Measurements from ENCODE around the gene MRFAP1L1.
"Not testable (repeated sequence)": the region's sequence is repeated elsewhere in the genome, so short reads cannot be mapped to it uniquely, and the experiment has no call there.

The MRFAP1L1 gene

DNA sequence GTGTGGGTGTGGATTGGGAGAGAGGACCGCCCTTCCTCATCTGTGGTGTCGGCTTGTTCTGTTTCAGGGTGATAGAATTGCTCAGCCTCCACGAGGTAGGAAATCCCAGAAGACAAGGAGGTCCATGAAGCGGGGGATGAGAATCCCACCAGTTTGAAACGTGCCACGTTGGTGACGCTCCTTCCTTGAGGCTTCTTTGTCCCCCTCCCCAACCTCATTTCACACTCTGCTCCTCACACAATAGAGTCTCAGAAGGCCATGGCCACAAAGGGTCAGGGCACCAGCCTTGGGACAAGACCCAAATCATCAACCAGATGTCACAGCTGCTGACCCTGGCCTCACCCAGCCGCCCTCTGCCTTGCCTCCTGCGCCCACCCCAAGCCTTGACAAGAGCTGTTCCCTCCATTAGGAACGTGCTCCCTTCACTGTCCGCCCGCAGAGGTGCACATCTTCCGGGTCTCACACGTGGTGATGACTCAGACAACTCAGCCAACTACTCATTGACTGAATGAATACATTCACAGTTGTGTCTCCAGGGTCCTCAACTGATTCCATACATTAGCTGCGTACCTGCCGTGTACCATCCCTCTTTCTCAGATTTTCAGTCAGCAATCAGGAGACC is 24.6 kb upstream of the MRFAP1L1 start:
- in situ Hi-C loops (cut with MboI; ENCODE audit: low sequenced_read_pairs): no loop called here

DNA sequence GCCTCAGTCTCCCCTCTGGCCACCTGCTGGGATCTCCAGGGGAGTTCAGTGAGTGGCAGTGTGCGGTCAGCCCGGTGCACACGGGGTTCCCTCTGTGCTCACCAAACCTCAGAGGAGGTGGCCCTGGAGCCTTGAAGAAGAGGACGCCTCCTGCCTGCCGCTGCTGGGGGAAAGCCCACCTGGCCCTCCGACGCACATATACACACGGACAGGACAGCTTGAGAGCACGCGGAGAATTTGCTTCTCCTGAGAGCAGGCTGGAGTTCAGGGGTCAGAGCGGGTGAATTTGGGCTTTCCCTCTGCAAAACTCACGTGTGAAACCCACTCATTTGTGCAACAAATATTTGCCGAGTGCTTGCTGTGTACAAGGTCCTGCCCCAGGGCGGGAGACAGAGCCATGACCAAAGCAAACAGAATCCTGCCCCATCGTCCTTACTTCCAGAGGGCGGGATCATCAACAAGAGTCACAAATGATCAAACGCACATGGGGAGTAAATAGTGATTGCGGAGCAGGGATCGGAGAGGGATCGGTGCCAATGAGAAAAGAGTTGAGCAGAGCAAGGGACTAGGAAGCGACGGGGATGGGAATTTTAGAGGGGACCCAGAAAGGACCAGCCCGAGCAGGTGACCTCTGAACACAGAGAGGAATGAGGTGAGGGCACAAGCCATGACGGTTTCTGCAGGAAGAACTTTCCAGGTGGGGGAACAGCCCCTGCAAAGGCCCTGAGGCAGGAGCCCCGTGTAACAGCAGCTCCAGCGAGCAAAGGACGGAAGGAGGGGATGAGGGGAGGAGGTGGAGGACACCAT is 23.9 kb upstream of the MRFAP1L1 start:
- in situ Hi-C loops (cut with MboI; ENCODE audit: low sequenced_read_pairs): no loop called here

DNA sequence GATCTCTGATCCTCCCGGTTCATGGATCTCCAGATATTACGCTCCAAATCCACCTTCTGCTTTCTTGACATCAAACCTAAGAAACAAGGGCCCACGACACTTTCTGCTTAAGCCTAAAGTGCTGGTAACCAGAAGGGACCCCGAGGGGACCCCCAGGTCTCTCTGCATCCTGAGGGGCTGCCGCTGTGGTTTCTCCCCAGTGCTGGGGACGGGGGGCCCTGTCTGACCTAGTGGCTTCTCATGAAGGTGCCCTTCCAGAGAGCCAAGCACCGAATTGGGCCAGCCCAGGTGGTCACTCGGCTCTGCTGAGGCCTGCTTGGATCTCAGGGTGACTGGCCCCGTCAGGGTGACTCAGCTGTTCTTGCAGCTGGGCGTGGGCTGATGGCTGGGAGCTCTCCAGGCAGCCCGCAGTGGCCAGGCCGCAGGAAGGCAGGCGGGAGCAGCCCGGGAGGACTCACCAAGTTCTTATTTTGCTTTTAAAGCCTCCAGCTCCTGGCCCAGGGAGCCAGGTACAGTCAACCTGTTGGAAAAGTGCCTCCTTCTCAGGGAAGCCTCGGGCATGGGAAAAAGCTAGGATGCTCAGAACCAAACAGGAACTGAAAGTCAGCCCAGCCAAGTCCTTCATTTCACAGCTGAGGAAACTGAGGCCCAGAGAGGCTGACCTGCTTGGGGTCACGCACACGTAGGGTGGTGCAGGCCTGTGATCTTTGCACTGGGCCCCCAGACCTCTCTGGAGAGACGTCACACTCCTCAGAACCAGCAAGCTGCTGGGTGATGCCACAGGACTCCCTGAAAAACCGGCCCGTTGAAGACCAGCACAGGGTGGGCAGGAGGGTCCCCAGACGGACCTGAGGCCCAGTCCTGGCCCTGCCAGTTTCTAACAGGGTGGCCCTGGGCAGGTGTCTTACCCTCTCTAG is 23.0 kb upstream of the MRFAP1L1 start:
- in situ Hi-C loops (cut with MboI; ENCODE audit: low sequenced_read_pairs): no loop called here

DNA sequence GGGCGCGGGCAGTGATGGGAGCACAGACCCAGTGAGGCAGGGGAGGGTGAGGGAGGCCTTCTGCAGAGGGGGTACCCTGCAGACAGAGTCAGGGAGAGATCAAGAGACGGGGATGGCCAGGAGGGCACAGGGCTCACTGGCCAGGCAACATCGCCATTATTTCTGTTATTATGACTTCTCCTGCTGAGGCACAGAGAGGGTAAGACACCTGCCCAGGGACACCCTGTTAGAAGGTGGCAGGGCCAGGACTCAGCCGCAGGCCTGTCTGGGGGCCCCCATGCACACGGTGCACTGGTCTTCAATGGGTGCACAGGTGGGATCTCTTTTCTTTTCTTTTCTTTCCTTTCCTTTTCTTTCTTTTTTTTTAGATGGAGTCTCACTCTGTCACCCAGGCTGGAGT is 22.1 kb upstream of the MRFAP1L1 start:
- in situ Hi-C loops (cut with MboI; ENCODE audit: low sequenced_read_pairs): no loop called here

DNA sequence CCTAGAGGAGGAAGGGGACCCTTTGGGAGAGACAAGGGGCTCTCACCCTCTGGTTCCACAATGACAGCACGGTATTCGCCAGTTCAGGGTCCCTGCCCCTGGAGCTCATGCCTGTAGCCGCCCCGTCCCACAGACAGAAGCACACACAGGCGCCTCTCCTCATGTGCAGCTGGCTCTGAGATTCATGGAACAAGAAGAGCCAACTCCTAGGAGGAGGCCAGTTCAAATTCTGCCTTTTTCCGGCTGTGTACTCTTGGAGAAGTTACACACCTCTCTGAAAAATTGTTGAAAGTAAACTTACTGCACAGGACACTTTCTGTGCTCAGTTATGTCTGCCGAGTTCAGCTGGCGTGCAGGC is 21.6 kb upstream of the MRFAP1L1 start:
- in situ Hi-C loops (cut with MboI; ENCODE audit: low sequenced_read_pairs): no loop called here

DNA sequence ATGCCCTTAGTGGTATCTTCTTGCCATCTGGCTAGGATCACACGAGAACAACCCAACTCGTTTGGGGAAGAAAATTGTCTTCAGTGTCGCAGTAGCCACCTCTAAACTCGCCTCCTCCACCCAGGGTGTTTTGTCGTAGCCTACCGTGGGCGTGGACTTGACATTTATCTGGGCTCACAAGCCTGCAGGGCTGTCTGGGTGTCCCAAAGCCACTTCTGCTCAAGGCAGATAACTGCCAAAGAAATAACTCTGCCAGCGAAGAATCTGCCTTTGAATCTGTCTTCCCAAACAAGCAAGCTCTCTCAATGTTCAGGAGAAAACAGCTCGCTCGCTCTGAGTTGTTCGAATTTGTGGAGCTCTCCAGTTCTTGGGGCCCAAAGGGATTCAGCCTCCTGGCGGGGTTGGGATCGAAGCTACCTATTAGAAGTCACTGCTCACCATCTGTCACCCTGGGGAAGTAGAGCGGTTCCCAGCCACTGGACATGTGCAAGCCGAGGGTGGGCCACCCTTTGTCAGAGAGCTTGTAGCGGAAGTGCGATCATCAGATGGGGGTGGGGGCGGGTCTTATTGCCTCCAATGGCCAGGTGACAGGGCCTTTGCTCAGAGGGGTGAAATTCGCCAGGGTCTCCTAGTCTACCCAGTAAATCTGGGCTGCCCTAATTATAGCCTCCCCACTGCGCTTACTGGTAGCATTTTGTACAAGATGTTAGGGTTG is 21.1 kb upstream of the MRFAP1L1 start:
- in situ Hi-C loops (cut with MboI; ENCODE audit: low sequenced_read_pairs): no loop called here

DNA sequence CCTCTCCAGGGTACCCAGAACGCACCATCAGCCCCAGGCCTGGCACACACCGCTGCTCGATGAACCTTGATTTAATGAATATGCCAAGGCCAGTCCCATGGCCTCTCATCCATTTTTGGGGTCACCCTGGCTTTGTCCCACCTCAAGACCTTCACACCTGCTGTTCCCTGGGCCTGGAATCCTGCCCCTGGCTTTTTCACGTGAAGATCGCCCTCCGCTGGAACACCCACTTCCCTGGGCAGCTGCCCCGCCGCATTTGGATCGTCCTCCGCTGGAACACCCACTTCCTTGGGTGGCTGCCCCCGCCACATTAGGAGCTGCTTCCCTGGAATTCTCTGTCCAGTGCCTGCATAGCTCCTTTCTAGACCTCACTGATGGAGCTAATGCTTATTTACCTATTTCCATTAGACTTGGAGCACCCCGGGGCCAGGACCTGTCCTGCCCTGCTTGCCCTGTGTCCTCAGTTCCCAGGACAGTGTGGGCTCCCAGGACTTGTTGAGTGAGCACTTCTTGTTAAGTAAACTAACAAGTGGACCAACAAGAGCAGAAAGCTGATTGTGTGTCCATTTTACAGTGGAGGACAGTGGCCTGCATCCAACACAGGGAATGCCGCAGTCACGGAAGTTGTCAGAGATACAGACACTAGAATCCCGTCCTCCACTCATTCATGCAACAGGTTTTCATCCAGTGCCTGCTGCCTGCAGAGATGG is 18.8 kb upstream of the MRFAP1L1 start:
- in situ Hi-C loops (cut with MboI; ENCODE audit: low sequenced_read_pairs): no loop called here

DNA sequence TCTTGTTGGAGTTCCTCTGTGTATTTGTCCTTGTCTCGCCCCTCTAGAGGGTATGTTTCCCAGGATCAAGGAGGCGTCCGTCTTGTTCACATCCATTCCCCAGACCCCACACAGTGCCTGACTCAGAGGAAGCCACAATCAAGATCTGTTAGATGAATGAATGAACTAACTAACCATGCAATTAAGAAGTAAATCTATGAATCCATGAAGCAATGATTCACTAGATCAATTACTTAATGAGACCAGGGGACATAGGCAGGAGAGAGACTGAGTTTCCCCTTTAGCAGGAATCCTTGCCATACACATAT is 18.2 kb upstream of the MRFAP1L1 start:
- in situ Hi-C loops (cut with MboI; ENCODE audit: low sequenced_read_pairs): no loop called here

DNA sequence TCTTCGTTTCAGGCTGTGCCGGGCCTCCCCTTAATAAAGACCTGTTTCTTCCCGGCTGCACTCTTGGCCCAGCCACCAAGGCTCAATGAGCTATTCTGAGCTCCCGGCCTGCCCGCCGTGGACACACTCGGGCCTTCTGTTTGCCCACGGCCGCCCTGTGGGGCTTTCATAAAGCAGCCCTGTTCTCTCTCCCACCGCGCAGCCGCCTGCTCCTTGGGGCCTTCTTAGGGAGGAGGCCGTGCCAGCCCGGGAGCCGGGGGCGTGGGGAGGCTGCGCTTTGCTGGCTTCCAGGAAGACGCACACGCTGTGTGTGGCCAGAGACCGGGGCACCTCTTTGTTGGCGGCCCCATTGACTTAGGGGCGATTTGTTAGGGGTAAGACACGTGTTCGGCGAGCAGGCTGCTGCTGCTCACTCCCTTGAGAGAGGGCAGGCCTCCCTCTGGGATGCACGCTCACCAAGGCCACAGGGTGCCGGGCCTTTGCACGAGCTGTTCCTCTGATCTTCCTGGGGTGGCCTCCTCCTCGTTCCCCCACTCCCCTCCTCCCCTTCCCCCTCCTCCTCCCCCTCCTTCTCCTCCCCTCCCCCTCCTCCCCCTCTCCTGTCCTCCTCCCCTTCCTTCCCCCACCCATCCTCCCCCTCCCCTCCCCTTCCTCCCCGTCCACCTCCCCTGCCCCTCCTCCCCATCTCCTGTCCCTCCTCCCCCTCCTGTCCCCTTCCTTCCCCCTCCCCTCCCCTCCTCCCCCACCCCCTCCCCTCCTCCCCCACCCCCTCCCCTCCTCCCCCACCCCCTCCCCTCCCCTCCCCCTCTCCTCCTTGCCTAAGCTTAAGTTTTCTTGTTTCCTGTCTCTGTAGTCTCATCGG is 17.6 kb upstream of the MRFAP1L1 start:
- in situ Hi-C loops (cut with MboI; ENCODE audit: low sequenced_read_pairs): no loop called here

DNA sequence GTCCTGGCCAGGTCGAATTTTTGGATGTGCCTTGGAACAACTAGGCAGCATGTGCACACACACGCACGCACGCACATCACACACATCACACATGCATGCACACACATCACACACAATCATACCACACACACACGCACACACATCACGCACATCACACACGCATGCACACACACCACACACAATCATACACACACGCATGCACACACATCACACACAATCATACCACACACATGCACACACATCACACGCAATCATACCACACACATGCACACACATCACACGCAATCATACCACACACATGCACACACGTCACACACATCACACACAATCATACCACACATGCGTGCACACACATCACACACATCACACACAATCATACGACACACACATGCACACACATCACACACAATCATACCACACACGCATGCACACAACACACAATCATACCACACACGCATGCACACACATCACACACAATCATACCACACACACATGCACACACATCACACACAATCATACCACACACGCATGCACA is 15.8 kb upstream of the MRFAP1L1 start:
- in situ Hi-C loops (cut with MboI; ENCODE audit: low sequenced_read_pairs): not testable (repeated sequence)

DNA sequence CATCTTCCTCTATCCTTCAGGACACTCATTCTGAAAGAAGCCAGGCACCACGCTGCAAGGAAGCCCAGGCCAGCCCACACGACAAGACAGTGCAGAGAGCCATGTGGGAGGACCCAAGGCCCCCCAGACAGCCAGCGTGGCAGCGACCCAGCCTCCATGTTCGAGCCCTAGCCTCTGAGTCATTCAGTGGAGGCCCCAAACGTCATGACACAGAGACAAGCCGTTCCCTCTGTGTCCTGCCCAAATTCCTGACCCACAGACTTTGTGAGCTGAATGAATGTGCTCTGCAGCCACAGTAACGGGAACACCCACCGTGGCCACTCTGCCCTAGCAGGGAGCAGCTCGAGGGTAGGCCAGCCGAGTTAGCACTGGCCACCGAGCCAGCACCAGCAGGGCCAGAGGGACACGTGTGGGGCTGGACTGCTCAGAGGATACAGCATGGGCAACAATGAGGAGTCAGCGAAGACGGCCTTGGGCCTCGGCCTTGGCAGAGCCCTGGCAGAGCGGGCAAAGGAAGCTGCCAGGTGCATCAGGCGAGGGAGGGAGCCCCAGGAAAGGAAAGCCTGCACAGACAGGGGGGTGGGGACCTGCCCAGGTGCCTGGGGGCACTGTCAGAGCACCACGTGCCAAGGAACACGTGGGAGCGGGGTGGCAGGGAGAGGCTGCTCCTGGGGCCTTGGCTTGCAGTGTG is 14.9 kb upstream of the MRFAP1L1 start:
- in situ Hi-C loops (cut with MboI; ENCODE audit: low sequenced_read_pairs): no loop called here

DNA sequence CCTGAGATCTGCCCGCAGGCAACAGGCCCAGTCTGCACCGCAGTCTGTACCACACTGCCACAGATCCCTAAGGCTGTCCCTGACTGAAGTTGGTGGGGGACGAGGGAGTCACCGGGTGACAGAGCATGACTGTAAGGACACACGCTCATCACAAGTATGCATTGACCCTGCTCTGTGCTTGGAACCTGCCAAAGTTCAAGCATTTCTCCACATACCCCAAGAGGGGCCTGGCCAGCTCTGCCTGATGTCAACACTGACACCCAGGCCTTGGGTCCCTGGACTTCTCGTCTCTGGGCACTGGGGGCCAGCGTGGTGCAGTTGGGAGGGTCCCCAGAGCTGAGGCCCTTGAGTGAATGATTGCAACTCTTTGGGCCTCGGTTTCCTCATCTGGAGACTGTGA is 14.2 kb upstream of the MRFAP1L1 start:
- in situ Hi-C loops (cut with MboI; ENCODE audit: low sequenced_read_pairs): no loop called here

DNA sequence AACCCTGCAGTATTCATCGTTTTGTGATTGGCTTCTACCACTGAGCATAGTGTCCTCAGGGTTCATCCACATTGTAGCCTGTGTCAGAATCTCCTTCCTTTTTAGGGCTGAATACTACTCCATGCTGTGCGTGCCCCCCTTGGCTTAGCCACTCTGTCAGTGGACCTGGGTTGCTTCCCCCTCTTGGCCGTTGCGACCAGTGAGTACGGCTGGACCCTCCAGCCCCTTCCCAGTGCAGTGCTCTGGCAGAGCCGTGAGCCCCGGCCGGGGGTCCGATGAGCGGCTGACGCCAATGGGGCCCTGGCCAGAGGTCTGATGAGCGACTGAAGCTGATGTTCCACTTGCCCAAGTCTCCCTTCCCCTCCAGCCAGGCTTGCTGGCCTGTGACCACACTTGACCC is 13.2 kb upstream of the MRFAP1L1 start:
- in situ Hi-C loops (cut with MboI; ENCODE audit: low sequenced_read_pairs): no loop called here

DNA sequence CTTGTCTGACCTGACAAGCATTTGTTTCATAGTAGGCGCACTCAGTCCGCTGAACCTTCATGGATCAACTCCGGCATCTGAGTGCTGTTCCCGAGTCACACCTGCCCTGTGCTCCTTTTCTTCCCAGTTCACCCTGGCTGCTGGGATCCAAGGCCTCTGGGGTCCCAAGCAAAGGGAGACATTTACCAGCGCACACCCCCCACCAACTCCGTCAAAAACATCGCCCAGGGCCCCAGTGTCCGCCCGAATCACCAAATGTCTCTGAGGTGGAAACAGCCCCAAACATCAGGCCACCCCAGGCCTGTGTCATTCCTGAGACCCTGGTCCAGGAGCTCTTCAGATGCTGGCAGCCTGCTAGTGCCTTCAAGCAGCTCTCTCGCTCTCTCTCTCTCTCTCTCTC is 11.5 kb upstream of the MRFAP1L1 start:
- in situ Hi-C loops (cut with MboI; ENCODE audit: low sequenced_read_pairs): no loop called here

DNA sequence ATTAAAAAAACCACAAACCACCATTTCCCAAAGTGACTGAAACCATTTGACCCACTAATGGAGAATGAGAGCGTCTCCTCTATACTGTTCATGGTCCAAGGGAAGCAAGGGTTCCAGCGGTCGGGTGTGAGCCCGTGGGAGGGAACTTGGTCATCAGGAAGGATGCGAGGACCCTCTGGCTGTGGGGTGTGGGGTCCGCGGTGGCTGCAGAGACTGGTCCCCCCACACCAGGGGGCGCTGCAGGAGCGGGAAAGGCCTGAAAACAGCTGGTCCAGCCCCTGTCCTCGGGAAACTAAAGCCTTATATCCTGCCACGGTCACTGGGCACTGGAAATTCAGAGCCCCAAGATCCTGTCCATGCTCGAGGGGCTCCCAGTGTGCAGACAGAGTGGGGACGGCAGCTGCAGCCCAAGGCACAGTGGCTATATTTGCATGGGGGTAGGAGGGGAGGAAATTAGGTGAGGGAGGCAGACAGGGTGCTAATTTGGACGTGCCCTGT is 10.6 kb upstream of the MRFAP1L1 start:
- in situ Hi-C loops (cut with MboI; ENCODE audit: low sequenced_read_pairs): no loop called here

DNA sequence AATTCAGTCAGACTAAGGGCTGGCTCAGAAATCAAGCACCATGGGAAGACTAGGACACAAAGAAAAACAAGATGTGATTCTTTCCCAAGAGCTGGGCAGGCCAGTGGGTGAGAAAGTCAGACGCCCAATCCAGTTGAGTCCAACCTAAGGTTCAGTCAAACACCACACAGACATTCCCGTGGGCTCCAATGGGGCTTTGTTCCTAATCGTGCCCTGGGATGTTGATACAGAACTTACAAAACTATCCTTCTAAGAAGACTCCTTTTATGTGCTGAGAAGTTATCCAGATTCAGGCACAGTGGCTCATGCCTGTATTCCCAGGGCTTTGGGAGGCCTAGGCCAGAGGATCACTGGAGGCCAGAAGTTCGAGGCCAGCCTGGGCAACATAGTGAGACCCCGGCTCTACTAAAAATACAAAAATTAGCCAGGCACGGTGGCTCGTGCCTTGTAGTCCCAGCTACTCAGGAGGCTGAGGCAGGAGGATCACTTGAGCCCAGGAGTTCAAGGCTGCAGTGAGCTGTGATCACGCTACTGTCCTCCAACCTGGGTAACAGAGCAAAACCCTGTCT is 10.0 kb upstream of the MRFAP1L1 start:
- in situ Hi-C loops (cut with MboI; ENCODE audit: low sequenced_read_pairs): no loop called here

DNA sequence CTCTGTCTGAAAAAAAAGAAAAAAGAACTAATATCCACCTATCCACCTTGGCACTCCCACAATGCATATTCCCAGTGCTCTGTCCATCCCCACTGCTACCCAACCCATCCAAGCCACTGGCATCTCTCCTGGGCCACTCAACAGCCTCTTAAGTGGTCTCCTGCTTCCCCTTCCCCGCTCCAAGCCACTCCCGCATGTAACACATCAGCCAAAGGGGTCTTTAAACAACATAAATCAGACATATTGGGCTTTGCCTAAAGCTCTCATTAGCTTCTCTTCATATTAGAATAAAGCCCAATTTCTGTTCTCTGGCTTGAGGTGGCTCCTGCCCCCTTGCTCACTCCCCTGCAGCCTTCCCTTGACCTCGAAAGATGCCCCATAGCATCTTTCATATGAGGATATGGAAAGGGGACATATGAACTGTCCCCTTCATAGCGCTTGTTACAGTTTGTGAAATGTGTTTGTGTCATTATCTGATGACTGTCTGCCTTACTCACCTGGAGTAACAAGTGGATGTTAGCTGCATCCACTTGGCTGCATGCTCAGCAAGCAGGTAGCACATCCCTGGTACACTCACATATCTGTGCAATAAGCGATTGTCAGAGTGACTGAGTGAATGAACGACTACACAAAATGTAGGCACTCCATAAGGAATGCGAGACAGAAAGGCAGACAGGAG is 9.4 kb upstream of the MRFAP1L1 start:
- in situ Hi-C loops (cut with MboI; ENCODE audit: low sequenced_read_pairs): no loop called here
